ENCODE data around the gene PPP2R2C.

DNA sequence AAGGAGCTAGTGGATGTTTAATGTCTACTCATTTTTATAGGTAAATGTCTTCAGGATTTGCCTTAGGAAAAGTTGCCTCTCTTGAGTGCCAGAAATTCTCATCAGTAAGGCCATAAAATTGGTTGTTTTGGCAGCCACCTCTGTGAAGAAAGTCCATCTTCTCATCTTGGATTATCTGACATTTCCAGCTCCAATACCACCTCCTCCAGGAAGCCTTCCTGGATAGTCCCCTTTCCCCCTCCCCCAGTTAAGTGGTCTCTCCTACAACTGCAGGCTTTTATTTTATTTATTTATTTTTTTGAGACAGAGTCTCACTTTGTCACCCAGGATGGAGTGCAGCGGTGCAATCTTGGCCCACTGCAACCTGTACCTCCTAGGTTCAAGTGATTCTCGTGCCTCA, 87.1 kb downstream of the PPP2R2C start:
- TF ChIP-seq, protein P1, sequence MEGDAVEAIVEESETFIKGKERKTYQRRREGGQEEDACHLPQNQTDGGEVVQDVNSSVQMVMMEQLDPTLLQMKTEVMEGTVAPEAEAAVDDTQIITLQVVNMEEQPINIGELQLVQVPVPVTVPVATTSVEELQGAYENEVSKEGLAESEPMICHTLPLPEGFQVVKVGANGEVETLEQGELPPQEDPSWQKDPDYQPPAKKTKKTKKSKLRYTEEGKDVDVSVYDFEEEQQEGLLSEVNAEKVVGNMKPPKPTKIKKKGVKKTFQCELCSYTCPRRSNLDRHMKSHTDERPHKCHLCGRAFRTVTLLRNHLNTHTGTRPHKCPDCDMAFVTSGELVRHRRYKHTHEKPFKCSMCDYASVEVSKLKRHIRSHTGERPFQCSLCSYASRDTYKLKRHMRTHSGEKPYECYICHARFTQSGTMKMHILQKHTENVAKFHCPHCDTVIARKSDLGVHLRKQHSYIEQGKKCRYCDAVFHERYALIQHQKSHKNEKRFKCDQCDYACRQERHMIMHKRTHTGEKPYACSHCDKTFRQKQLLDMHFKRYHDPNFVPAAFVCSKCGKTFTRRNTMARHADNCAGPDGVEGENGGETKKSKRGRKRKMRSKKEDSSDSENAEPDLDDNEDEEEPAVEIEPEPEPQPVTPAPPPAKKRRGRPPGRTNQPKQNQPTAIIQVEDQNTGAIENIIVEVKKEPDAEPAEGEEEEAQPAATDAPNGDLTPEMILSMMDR (conservative IDR thresholded peaks at IDR 0.05; ENCODE audit: low read length): no peak
- TF ChIP-seq EZH2phosphoT487 (IDR thresholded peaks at IDR 0.05; ENCODE audit: borderline replicate concordance): no peak
